CD14-positive monocyte (primary cell): ENCODE measurements around the gene CPS1. TPM values are rescaled to one million over a fixed set of nuclear protein-coding genes. Genes with fewer than 3 reads are reported as not detected.

Source experiments
- DNase-seq, 3 donors: peaks; one replicate each; pipeline ENCODE4 v3.0.0-alpha.2; 2011 to 2022
- H2AFZ ChIP-seq: 2 replicates; pipeline ENCODE4 v1.6.0; 2012; ENCODE audit warnings: mild to moderate bottlenecking, low read depth, low read length, inconsistent platforms; ENCODE audit not compliant: insufficient read depth, poor library complexity, severe bottlenecking
- H3K27ac ChIP-seq, 2 donors: 1 replicate in 1 of 2; 2 replicates in 1 of 2; pipeline ENCODE4 v1.5.1; 2012 to 2013; ENCODE audit warnings: low read length in 2 of 2, control low read depth in 1 of 2, inconsistent platforms in 1 of 2, low read depth in 1 of 2, mild to moderate bottlenecking in 1 of 2
- H3K27me3 ChIP-seq, 2 donors: one replicate each; pipeline versions ENCODE4 v1.6.0 to v1.6.1; 2011 to 2013; ENCODE audit warnings: low read length in 2 of 2; ENCODE audit not compliant: control insufficient read depth in 2 of 2, insufficient read depth in 2 of 2
- H3K36me3 ChIP-seq, 2 donors: replicated peaks in 1 of 2; 1 replicate in 1 of 2; 2 replicates in 1 of 2; pipeline versions ENCODE4 v1.5.1 to v1.6.1; 2012 to 2013; ENCODE audit warnings: low read length in 2 of 2, control low read depth in 1 of 2, inconsistent platforms in 1 of 2, mild to moderate bottlenecking in 1 of 2; ENCODE audit not compliant: insufficient read depth in 2 of 2, control insufficient read depth in 1 of 2
- H3K4me1 ChIP-seq, 2 donors: 1 replicate in 1 of 2; 2 replicates in 1 of 2; pipeline versions ENCODE4 v1.5.1 to v1.6.1; 2012 to 2013; ENCODE audit warnings: low read length in 2 of 2, control low read depth in 1 of 2, inconsistent platforms in 1 of 2, mild to moderate bottlenecking in 1 of 2, moderate library complexity in 1 of 2; ENCODE audit not compliant: insufficient read depth in 2 of 2, control insufficient read depth in 1 of 2
- H3K4me2 ChIP-seq: replicated peaks from 2 replicates; pipeline ENCODE3; 2012; ENCODE audit warnings: low read length, moderate library complexity, mild to moderate bottlenecking; ENCODE audit not compliant: poor library complexity, severe bottlenecking; ENCODE audit errors: extremely low read depth
- H3K4me3 ChIP-seq, 3 experiments: fragments of 200-600 bp in 1 of 3; sonication (generic) in 1 of 3; replicated peaks in 1 of 3; 1 replicate in 2 of 3; 2 replicates in 1 of 3; pipeline ENCODE4 v1.5.1; 2011 to 2013; ENCODE audit warnings: low read length in 3 of 3, mild to moderate bottlenecking in 3 of 3, control low read depth in 2 of 3, low read depth in 2 of 3, inconsistent platforms in 1 of 3, moderate library complexity in 1 of 3
- H3K79me2 ChIP-seq: 2 replicates; pipeline ENCODE4 v1.6.0; 2012; ENCODE audit warnings: mild to moderate bottlenecking, control low read depth, inconsistent platforms, low read length, moderate library complexity; ENCODE audit not compliant: insufficient read depth
- H3K9ac ChIP-seq: 2 replicates; pipeline ENCODE4 v1.6.0; 2017; ENCODE audit warnings: low read length, mild to moderate bottlenecking; ENCODE audit not compliant: insufficient read depth, poor library complexity, severe bottlenecking
- H3K9me3 ChIP-seq, 2 donors: replicated peaks in 1 of 2; 1 replicate in 1 of 2; 2 replicates in 1 of 2; pipeline versions ENCODE4 v1.5.1 to v1.6.1; 2012 to 2013; ENCODE audit warnings: low read length in 2 of 2, control low read depth in 1 of 2; ENCODE audit not compliant: control insufficient read depth in 1 of 2, insufficient read depth in 1 of 2
- H4K20me1 ChIP-seq: 2 replicates; pipeline ENCODE4 v1.6.0; 2012; ENCODE audit warnings: mild to moderate bottlenecking, low read length, control low read depth, moderate library complexity; ENCODE audit not compliant: insufficient read depth
- H3K27ac Mint-ChIP-seq, 7 donors: one replicate each; pipeline ENCODE4 v1.8.0; 2020; ENCODE audit warnings: mild to moderate bottlenecking in 7 of 7, mixed read lengths in 7 of 7, moderate library complexity in 6 of 7, inconsistent platforms in 2 of 7
- H3K27me3 Mint-ChIP-seq, 3 donors: one replicate each; pipeline ENCODE4 v1.8.0; 2021 to 2022; ENCODE audit warnings: low read depth in 3 of 3, mild to moderate bottlenecking in 3 of 3, mixed read lengths in 3 of 3, moderate library complexity in 3 of 3, inconsistent platforms in 1 of 3
- H3K36me3 Mint-ChIP-seq, 2 donors: one replicate each; pipeline ENCODE4 v1.8.0; 2020; ENCODE audit warnings: mixed read lengths in 2 of 2, inconsistent platforms in 1 of 2, mild to moderate bottlenecking in 1 of 2
- H3K4me1 Mint-ChIP-seq: one replicate; pipeline ENCODE4 v1.8.0; 2020; ENCODE audit warnings: mild to moderate bottlenecking, mixed read lengths
- H3K4me3 Mint-ChIP-seq, 2 donors: one replicate each; pipeline ENCODE4 v1.8.0; 2020; ENCODE audit warnings: mild to moderate bottlenecking in 2 of 2, mixed read lengths in 2 of 2, moderate library complexity in 1 of 2
- H3K9me3 Mint-ChIP-seq, 7 donors: one replicate each; pipeline ENCODE4 v1.8.0; 2020 to 2022; ENCODE audit warnings: mixed read lengths in 7 of 7, mild to moderate bottlenecking in 6 of 7, moderate library complexity in 6 of 7, inconsistent platforms in 2 of 7
- WGBS: methylation state at CpG from one replicate; pipeline ENCODE4 v1.1.5; 2013; ENCODE audit warnings: missing lambda C conversion rate; ENCODE audit not compliant: insufficient coverage; 5-methylcytosine and 5-hydroxymethylcytosine counted together
- intact Hi-C, 2 donors: fragments of 100-400 bp; cut with micrococcal nuclease; formaldehyde crosslinking; loops; one replicate each; pipeline versions ENCODE4 v1.15.0 to v1.15.1; 2023
- polyA plus RNA-seq, 3 donors: library from polyadenylated mRNA; depleted of rRNA in 1 of 3; unstranded in 2 of 3; stranded (reverse) in 1 of 3; fragments of 300-500 nt in 2 of 3; fragments of >200 nt in 1 of 3; fragmentation: Illumina TruSeq in 2 of 3; gene quantifications; 1 replicate in 2 of 3; 2 replicates in 1 of 3; pipeline ENCODE4 v1.2.3, GENCODE V29; 2012 to 2021
- TF ChIP-seq, protein P1 (sequence below): fragments of 200-600 bp; IDR thresholded peaks from one replicate; pipeline ENCODE4 v1.8.0; 2022; ENCODE audit warnings: antibody characterized with exemption, mild to moderate bottlenecking

The CPS1 gene
- polyA plus RNA-seq, 3 donors, result not detected

DNA sequence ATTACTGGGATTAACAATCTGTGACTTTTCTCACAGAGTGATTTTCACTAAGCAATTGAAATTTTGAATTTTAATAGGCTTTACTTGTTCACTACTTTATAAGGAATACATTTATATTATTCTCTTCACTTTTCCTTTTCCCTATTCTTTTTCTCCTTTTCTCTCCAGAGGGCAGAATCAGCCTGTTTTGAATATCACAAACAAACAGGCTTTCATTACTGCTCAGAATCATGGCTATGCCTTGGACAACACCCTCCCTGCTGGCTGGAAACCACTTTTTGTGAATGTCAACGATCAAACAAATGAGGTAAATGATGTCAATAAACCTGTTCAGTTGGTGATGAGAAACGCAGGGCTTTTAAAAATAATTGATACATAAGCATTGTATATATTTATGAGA is 35.3 kb downstream of the CPS1 start:
- H3K79me2 ChIP-seq, result no peaks in the 10 kb centered on the region
- no peaks in the 10 kb centered on the region for H3K9me3 Mint-ChIP-seq
- no CpG with 5 or more reads among the region's 2 CpGs for WGBS
- H3K4me1 ChIP-seq, result no peaks in the 10 kb centered on the region
- no peak overlapping the region for H3K4me3 ChIP-seq
- intact Hi-C loops, result no loop called here
- no peaks in the 10 kb centered on the region for H4K20me1 ChIP-seq
- H3K4me2 ChIP-seq, result no peak overlapping the region
- H3K9ac ChIP-seq, result no peak overlapping the region
- no peaks in the 10 kb centered on the region for H3K36me3 ChIP-seq
- peaks cover 0 to 1% (median 0%) of the 10 kb centered on the region in 3 donors for H3K27me3 Mint-ChIP-seq
- H3K27me3 ChIP-seq, result no peaks in the 10 kb centered on the region
- H2AFZ ChIP-seq, result no peak overlapping the region
- DNase-seq, result no peak
- H3K4me3 Mint-ChIP-seq, result no peak overlapping the region
- H3K27ac Mint-ChIP-seq, result no peak overlapping the region
- no peaks in the 10 kb centered on the region for H3K4me1 Mint-ChIP-seq
- H3K36me3 Mint-ChIP-seq, result no peaks in the 10 kb centered on the region
- H3K9me3 ChIP-seq, result peaks cover 0 to 5% of the 10 kb centered on the region in 2 donors
- no peak overlapping the region for H3K27ac ChIP-seq
- TF ChIP-seq, protein P1, sequence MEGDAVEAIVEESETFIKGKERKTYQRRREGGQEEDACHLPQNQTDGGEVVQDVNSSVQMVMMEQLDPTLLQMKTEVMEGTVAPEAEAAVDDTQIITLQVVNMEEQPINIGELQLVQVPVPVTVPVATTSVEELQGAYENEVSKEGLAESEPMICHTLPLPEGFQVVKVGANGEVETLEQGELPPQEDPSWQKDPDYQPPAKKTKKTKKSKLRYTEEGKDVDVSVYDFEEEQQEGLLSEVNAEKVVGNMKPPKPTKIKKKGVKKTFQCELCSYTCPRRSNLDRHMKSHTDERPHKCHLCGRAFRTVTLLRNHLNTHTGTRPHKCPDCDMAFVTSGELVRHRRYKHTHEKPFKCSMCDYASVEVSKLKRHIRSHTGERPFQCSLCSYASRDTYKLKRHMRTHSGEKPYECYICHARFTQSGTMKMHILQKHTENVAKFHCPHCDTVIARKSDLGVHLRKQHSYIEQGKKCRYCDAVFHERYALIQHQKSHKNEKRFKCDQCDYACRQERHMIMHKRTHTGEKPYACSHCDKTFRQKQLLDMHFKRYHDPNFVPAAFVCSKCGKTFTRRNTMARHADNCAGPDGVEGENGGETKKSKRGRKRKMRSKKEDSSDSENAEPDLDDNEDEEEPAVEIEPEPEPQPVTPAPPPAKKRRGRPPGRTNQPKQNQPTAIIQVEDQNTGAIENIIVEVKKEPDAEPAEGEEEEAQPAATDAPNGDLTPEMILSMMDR, result no peak

DNA sequence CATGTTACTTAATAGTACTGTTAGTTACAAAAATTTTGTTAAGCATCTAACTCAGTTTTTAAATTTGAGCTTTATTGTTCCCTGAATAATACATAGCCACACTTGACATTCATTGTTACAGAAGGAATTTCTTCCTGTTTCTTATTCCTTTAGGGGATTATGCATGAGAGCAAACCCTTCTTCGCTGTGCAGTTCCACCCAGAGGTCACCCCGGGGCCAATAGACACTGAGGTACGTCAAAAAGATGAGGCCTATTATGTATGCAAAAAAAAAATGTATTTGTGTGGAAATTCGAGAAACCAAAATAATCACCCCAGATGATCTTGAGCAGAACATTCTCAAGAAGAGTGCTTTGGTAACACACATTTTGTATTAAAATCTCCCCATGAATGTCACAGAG is 36.3 kb downstream of the CPS1 start:
- intact Hi-C loops, result no loop called here
- Mint-ChIP-seq H3K27me3 (peaks cover 0 to 1% (median 0%) of the 10 kb centered on the region in 3 donors), H3K36me3 (no peaks in the 10 kb centered on the region), H3K4me3 (no peak overlapping the region), H3K4me1 (no peaks in the 10 kb centered on the region), H3K9me3 (no peaks in the 10 kb centered on the region), H3K27ac (no peak overlapping the region)
- Histone ChIP-seq H2AFZ (no peak overlapping the region), H3K4me2 (no peak overlapping the region), H4K20me1 (no peaks in the 10 kb centered on the region), H3K36me3 (no peaks in the 10 kb centered on the region), H3K27me3 (no peaks in the 10 kb centered on the region), H3K4me1 (no peaks in the 10 kb centered on the region), H3K27ac (no peak overlapping the region), H3K4me3 (no peak overlapping the region), H3K9ac (no peak overlapping the region), H3K79me2 (no peaks in the 10 kb centered on the region), H3K9me3 (peaks cover 0 to 5% of the 10 kb centered on the region in 2 donors)
- no CpG with 5 or more reads among the region's 4 CpGs for WGBS
- TF ChIP-seq, protein P1, result no peak
- DNase-seq, result no peak
